ENCODE measurements around the gene NATD1.

- TF ChIP-seq, protein P1, sequence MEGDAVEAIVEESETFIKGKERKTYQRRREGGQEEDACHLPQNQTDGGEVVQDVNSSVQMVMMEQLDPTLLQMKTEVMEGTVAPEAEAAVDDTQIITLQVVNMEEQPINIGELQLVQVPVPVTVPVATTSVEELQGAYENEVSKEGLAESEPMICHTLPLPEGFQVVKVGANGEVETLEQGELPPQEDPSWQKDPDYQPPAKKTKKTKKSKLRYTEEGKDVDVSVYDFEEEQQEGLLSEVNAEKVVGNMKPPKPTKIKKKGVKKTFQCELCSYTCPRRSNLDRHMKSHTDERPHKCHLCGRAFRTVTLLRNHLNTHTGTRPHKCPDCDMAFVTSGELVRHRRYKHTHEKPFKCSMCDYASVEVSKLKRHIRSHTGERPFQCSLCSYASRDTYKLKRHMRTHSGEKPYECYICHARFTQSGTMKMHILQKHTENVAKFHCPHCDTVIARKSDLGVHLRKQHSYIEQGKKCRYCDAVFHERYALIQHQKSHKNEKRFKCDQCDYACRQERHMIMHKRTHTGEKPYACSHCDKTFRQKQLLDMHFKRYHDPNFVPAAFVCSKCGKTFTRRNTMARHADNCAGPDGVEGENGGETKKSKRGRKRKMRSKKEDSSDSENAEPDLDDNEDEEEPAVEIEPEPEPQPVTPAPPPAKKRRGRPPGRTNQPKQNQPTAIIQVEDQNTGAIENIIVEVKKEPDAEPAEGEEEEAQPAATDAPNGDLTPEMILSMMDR (IDR thresholded peaks at IDR 0.05), result peak in 1 of 4 experiments; percentile 37
- no peak for TF ChIP-seq POLR2AphosphoS5 (IDR thresholded peaks at IDR 0.05)
These were observed 36.8 kb upstream of the NATD1 start for GRCh38 chr17:21289902-21290571.
